IPS-20b (cell line): ENCODE data around the gene ATF6.
"Not testable (repeated sequence)": the region's sequence is repeated elsewhere in the genome, so short reads cannot be mapped to it uniquely, and the experiment has no call there.

Source experiments
- H3K27ac ChIP-seq: one replicate; pipeline ENCODE4 v1.5.1; 2013; ENCODE audit warnings: low read length
- H3K27me3 ChIP-seq: 2 replicates; pipeline ENCODE4 v1.6.1; 2013; ENCODE audit warnings: mild to moderate bottlenecking, low read length, inconsistent platforms; ENCODE audit not compliant: insufficient read depth
- H3K36me3 ChIP-seq: 2 replicates; pipeline ENCODE4 v1.6.1; 2013; ENCODE audit warnings: low read depth, mild to moderate bottlenecking, inconsistent platforms, low read length, moderate library complexity; ENCODE audit not compliant: insufficient read depth
- H3K4me1 ChIP-seq: 2 replicates; pipeline ENCODE4 v1.6.1; 2013; ENCODE audit warnings: mild to moderate bottlenecking, control low read depth, inconsistent platforms, low read length, moderate library complexity; ENCODE audit not compliant: insufficient read depth
- H3K4me3 ChIP-seq: 2 replicates; pipeline ENCODE4 v1.5.1; 2013; ENCODE audit warnings: mild to moderate bottlenecking, low read length, inconsistent platforms
- H3K9ac ChIP-seq: 2 replicates; pipeline ENCODE4 v1.6.1; 2013; ENCODE audit warnings: low read depth, mild to moderate bottlenecking, inconsistent platforms, low read length, moderate library complexity
- H3K9me3 ChIP-seq: 2 replicates; pipeline ENCODE4 v1.6.1; 2013; ENCODE audit warnings: mild to moderate bottlenecking, low read depth, low read length, inconsistent platforms; ENCODE audit not compliant: insufficient read depth

ATF6 gene

DNA sequence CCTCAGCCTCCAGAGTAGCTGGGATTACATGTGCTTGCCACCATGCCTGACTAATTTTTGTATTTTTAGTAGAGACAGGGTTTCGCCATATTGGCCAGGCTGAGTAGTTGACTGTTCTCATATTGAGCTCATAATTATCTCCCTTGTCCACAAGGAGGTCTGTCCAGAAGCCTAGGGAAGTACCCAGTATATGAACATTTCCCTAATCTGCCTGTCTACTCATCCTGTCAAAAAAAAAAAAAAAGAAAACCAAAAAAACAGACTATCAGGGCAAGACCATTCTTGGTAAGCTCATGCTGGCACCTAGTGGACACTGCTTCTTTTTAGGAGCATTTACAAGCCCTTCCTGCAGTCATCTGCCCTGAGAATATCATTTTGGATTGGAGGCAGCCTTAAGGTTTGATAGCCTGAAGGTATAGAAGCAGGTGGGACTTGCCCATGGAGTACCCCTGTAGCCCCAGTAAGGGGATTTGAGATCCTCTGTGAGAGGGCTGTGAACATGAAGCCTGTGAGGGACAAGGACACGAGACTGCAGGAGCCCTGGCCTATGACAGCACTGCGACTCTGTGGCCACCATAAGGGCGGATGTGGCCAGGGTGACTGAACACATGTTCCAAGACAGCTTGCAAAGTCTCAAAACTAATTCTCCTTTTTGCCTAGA lies 27.4 kb upstream of the ATF6 start:
- Histone ChIP-seq H3K9ac (no peak overlapping the region), H3K27ac (no peak overlapping the region), H3K36me3 (no peaks in the 10 kb centered on the region), H3K27me3 (no peaks in the 10 kb centered on the region), H3K4me3 (no peak overlapping the region), H3K9me3 (no peaks in the 10 kb centered on the region), H3K4me1 (peaks cover 18% of the 10 kb centered on the region)

DNA sequence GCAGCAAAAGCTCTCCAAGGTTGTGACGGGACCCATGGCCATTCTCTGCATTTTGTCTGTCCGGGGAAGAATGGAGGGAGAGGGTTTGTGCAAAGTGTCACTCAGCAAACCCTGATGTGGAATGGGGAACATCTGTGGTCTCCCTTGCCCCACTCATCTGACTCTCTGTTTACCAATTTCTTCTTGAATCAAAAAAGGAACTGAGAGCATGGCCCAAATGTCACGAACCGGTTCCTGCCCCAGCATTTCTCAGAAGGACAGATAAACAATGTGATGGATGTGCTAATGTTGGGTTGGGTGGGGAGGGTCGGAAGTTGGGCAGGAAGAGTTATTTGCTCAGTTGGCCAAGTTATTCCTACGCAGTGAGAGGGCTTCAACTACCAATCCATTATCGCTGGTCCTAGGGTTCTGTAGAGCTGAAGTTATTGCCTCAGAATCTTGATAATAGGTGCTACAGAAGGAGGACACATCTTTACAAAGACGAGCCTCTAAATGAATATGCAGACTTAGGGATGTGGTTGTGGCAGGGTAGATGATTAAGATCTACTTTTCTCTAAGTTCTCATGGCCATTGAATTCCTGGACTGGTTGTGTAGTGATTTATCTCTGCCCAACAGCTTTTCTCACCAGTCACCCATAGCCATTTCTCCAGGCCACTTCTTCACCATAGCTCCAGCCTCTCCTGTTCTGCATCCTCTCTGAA lies 26.1 kb upstream of the ATF6 start:
- no peak overlapping the region for H3K27ac ChIP-seq
- no peaks in the 10 kb centered on the region for H3K36me3 ChIP-seq
- H3K4me1 ChIP-seq: peaks cover 18% of the 10 kb centered on the region
- H3K27me3 ChIP-seq: no peaks in the 10 kb centered on the region
- H3K9ac ChIP-seq: no peak overlapping the region
- H3K9me3 ChIP-seq: no peaks in the 10 kb centered on the region
- no peak overlapping the region for H3K4me3 ChIP-seq

DNA sequence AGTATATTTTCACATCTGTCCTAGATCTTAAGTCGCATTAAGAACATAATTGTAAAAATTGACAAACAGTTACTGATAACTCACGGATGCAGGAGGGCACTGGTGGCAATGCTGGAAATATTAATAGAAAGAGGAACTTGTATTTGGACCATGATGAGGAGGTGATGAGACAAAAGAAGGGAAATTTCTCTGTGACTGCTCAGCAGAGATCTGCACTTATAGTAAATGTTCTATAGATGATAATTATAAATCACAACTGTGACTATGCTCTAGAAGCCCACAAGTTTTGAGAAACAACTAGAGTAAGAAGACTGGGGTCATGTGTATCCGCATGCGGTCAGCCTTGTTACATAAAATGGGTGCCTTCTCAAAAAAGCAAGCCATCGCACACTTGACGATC lies 25.2 kb upstream of the ATF6 start:
- Histone ChIP-seq H3K27me3 (no peaks in the 10 kb centered on the region), H3K36me3 (no peaks in the 10 kb centered on the region), H3K9ac (no peak overlapping the region), H3K9me3 (no peaks in the 10 kb centered on the region), H3K4me1 (peaks cover 16% of the 10 kb centered on the region), H3K27ac (no peak overlapping the region), H3K4me3 (no peak overlapping the region)

DNA sequence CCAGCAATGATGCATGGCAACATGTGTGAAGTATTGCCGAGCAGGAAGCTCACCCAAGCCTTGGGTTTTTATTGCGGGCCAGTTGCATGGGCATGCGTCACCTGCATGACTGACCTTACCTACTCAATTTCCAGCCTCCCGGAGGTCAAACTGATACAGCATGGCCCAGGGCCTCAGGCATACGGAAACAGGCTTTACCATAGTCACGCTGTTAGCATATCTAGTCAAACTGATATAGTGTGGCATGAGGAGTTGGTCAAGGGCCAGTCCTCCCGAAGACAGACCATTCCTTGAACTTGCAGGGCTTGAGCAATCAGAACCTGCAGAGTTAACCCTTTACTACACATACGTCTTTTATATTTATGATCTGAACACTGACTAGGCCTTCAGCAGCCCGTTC lies 22.9 kb upstream of the ATF6 start:
- Histone ChIP-seq H3K27ac (no peak overlapping the region), H3K9ac (no peak overlapping the region), H3K9me3 (no peaks in the 10 kb centered on the region)

DNA sequence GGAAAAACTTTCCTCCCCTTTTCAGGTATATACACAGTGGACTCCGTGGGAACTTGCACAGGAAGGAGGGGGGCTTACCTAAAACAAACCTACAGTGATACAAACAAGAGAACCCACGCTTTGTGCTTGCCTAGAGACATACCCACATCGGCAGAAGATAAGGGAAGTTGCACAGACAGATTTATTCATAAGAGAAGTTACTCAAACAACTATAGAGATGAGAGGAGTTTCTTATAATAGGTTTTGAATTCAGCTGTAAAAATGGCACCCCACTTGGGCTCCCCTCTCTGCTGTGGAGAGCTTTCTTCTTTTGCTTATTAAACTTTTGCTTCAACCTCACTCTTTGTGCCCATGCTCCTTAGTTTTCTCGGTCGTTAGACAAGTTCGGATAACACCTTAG lies 18.3 kb upstream of the ATF6 start:
- Histone ChIP-seq H3K27me3 (no peaks in the 10 kb centered on the region; the same call in 1 of the 2 replicates), H3K9me3 (no peaks in the 10 kb centered on the region), H3K4me1 (peaks cover 5% of the 10 kb centered on the region; the same call in 1 of the 2 replicates), H3K4me3 (no peak overlapping the region), H3K9ac (no peak overlapping the region), H3K36me3 (peaks cover 19% of the 10 kb centered on the region), H3K27ac (no peak overlapping the region)

More for the DNA sequence above, 22.9 kb upstream of the ATF6 start:
- Histone ChIP-seq H3K36me3 (no peaks in the 10 kb centered on the region), H3K4me3 (no peak overlapping the region), H3K4me1 (peaks cover under 1% of the 10 kb centered on the region; the same call in 1 of the 2 replicates), H3K27me3 (no peaks in the 10 kb centered on the region; the same call in 1 of the 2 replicates)

DNA sequence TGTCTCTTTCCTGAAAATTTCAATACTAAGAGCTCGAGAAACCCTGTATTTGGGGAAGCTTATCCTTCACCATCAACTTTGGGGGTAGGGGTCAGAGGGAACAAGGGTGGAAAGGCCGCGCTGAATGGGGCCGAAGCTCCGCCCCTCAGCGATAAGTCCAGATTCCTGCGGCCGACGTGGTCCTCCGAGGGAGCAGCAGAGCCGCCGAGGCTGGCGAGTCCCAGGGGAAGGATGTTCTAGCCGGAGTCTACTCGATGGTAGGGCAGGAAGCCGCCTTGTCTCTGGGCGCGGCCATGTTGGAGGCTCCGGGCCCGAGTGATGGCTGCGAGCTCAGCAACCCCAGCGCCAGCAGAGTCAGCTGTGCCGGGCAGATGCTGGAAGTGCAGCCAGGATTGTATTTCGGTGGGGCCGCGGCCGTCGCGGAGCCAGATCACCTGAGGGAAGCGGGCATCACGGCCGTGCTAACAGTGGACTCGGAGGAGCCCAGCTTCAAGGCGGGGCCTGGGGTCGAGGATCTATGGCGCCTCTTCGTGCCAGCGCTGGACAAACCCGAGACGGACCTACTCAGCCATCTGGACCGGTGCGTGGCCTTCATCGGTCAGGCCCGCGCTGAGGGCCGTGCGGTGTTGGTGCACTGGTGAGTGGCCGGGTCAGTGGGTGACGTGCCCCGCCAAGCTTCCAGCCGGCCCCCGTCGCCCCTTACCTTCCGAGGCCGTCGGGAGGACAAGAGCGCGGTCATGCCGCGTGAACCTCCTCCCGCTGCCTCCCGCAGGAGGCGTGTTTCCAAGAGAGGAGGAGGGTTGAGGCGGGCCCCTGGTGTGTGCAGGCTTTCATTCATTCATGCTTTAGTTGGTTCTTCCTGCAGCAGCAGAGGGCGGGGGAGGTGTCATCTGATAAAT lies 16.4 kb upstream of the ATF6 start, which contains the start of gene DUSP12:
TSS of gene DUSP12 (plus strand) at position 278 of the 899 bp plus-strand sequence. CDS start at position 294, 16 bp downstream.
- H3K36me3 ChIP-seq: peaks cover 38% of the 10 kb centered on the region
- peak within 1 kb of the TSS; percentile 84 for H3K4me3 ChIP-seq
- peaks cover 5% of the 10 kb centered on the region; the same call in 1 of the 2 replicates for H3K4me1 ChIP-seq
- H3K27me3 ChIP-seq: no peaks in the 10 kb centered on the region; the same call in 1 of the 2 replicates
- no peaks in the 10 kb centered on the region for H3K9me3 ChIP-seq
- H3K9ac ChIP-seq: peak within 1 kb of the TSS; percentile 91
- peak within 1 kb of the TSS; percentile 59 for H3K27ac ChIP-seq

DNA sequence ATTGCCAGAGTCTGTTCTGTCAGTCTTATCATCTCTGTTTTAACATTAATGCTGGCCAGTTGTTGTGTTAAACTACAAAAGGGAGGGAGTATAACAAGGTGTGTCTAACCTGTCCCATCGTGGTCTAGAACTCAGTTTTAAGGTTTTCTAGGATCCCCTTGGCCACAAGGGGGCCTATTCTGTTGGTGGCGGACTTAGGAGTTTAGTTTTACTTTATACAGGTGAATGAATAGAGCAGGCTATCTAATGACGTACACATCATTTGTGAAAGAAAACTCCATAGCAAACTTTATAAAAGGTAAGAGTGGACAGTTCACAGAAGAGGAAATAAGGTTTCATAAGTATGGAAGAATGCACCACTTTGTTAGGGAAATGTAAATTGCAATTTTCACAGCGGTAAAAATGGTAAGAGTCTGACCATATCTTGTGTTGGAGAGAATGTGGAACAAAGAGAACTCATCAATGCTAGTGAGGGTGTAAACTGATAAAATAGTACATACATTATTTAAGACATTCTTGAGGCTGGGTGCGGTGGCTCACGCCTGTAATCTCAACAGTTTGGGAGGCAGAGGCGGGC lies 2.5 kb upstream of the ATF6 start:
- Histone ChIP-seq H3K9me3 (no peaks in the 10 kb centered on the region), H3K4me1 (no peaks in the 10 kb centered on the region), H3K36me3 (peaks cover 2% of the 10 kb centered on the region), H3K4me3 (no peak overlapping the region), H3K9ac (no peak overlapping the region), H3K27ac (no peak overlapping the region), H3K27me3 (peaks cover 5% of the 10 kb centered on the region; the same call in 1 of the 2 replicates)

DNA sequence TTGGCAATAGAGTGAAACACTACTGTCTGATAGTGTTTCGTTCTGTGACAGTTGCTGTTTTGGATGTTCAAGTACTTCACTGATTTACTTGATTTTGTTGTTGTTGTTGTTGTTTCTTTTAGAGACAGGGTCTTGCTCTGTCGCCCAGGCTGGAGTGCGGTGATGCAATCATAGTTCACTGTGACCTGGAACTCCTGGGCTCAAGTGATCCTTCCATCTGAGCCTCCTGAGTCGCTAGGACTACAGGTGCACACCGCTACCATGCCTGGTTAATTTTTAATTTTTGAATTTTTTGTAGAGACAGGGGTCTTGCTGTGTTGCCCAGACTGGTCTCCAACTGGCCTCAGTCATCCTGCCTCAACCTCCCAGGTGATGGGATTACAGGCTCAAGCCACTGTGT lies 2.3 kb downstream of the ATF6 start:
- Histone ChIP-seq H3K27ac (no peak overlapping the region), H3K27me3 (peaks cover 5% of the 10 kb centered on the region; the same call in 1 of the 2 replicates), H3K9ac (no peak overlapping the region), H3K4me3 (no peak overlapping the region), H3K9me3 (no peaks in the 10 kb centered on the region), H3K36me3 (no peaks in the 10 kb centered on the region), H3K4me1 (no peaks in the 10 kb centered on the region)

DNA sequence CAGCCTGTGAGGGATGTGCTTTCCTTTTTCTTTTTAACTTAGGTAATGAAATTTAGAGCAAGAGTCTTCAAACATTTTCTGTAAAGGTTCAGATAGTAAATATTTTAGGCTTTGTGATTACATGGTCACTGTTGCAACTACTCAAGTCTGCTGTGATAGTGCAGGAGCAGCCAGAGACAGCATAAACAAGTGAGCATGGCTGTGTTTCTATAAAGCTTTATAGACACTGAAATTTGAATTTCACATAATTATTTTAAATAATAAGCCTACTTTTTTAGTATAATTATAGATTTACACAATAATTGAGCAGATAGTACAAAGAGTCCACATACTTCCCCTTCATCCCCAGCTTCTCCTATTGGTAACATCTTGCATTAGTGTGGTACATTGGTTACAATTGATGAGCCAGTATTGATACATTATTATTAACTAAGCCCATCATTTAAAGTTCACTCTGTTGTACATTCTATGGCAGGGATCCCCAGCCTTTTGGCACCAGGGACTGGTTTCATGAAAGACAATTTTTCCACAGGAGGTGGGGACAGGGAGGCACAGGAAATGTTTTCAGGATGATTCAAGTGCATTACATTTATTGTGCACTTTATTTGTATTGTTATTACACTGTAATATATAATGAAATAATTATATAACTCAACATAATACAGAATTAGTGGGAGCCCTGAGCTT lies 3.0 kb downstream of the ATF6 start:
- H3K4me1 ChIP-seq: no peaks in the 10 kb centered on the region
- H3K36me3 ChIP-seq: no peaks in the 10 kb centered on the region
- no peak overlapping the region for H3K4me3 ChIP-seq
- no peak overlapping the region for H3K9ac ChIP-seq
- H3K9me3 ChIP-seq: no peaks in the 10 kb centered on the region
- no peak overlapping the region for H3K27ac ChIP-seq
- H3K27me3 ChIP-seq: peaks cover 5% of the 10 kb centered on the region; the same call in 1 of the 2 replicates

DNA sequence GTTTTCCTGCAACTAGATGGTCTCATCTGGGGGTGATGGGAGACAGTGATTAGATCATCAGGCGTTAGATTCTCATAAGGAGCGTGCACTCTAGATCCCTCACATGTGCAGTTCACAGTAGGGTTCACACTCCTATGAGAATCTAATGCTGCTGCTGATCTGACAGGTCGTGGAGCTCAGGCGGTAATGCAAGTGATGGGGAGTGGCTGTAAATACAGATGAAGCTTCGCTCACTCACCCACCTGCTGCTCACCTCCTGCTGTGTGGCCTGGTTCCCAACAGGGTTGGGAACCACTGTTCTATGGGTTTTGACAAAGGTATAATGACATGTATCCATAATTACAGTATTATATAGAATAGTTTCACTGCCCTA lies 3.5 kb downstream of the ATF6 start:
- H3K4me1 ChIP-seq, H3K9me3 ChIP-seq, H3K27me3 ChIP-seq, H3K36me3 ChIP-seq, H3K9ac ChIP-seq, H3K27ac ChIP-seq, H3K4me3 ChIP-seq: not testable (repeated sequence)

DNA sequence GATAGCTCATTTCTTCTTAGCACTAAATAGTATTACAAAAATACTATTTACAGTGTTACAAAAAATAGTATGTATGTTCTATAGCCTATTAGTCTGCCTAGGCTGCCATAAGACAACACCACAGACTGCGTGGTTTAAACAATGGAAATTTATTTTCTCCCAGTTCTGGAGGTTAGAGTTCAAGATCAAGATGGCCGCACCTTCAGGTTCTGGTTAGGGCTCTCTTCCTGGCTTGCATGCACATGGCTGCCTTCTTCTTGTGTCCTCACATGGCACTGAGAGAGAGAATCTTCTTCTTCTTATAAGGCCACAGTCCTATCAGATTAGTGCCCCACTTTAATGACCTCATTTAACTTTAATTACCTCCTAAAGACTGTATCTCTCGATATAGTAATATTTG lies 4.1 kb downstream of the ATF6 start:
- H3K4me3 ChIP-seq: no peak overlapping the region
- no peak overlapping the region for H3K9ac ChIP-seq
- H3K9me3 ChIP-seq: no peaks in the 10 kb centered on the region
- no peaks in the 10 kb centered on the region for H3K4me1 ChIP-seq
- H3K27me3 ChIP-seq: peaks cover 5% of the 10 kb centered on the region; the same call in 1 of the 2 replicates
- H3K27ac ChIP-seq: no peak overlapping the region
- no peaks in the 10 kb centered on the region for H3K36me3 ChIP-seq
